ENCODE results near the gene HIVEP3.

HIVEP3 gene

DNA sequence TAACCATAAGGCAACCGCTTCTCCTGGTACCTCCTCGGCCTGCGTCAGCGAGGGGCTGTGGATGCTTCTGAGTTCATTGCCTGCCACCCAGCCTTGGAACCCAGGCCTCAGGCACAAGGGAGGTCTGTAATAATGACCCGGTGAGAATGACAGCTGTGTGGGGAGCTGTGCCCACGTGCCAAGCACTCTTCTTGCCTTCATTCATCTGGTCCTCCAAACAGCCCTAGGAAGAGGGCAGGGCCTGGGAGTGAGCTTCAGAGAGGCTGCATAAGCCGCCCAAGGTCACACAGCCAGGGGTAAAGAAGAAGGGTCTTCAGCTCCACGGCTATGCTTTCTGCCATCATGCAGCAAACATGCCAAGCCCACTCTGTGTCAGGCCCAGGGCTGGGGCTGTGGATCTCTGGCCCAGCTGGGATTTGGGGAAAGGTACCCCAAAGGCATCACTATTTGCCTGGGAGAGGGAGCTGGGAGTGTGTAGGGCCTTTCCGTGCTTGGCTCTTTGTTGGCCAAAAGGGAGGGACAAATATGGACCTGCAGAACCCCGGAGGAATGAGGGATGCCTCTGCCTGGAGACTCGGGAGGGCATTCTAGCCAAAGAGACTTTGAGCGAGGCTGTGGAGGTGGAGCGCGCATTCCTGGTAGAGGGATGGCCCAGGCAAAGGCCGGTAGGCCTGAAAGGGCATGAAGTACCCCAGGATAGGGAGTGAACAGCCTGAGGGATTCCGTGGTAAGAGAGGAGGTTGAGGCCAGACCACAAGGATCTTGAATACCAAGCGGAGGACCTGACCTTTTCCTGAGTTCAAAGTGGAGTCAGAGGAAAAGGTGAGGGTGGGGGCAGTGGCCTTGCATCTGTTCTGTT lies 424.1 kb downstream of the HIVEP3 start:
- no peak overlapping the region for H3K4me3 ChIP-seq (ENCODE audit: extremely low read depth, insufficient read depth, low read length, poor library complexity, severe bottlenecking)
- H3K27ac ChIP-seq (ENCODE audit: low read depth, low read length, severe bottlenecking): no peak overlapping the region
- 86 to 93% methylated on average over 15 to 16 of the region's 17 CpGs for WGBS, 2 experiments (ENCODE audit: insufficient coverage in 2 of 2)
- peaks cover 34% of the 10 kb centered on the region for H3K4me1 ChIP-seq (ENCODE audit: control insufficient read depth, insufficient read depth, low read length, poor library complexity, severe bottlenecking)
- no peaks in the 10 kb centered on the region for H3K9me3 ChIP-seq (ENCODE audit: control insufficient read depth, low read length)
- no peaks in the 10 kb centered on the region for H3K36me3 ChIP-seq (ENCODE audit: control insufficient read depth, insufficient read depth, low read length)

DNA sequence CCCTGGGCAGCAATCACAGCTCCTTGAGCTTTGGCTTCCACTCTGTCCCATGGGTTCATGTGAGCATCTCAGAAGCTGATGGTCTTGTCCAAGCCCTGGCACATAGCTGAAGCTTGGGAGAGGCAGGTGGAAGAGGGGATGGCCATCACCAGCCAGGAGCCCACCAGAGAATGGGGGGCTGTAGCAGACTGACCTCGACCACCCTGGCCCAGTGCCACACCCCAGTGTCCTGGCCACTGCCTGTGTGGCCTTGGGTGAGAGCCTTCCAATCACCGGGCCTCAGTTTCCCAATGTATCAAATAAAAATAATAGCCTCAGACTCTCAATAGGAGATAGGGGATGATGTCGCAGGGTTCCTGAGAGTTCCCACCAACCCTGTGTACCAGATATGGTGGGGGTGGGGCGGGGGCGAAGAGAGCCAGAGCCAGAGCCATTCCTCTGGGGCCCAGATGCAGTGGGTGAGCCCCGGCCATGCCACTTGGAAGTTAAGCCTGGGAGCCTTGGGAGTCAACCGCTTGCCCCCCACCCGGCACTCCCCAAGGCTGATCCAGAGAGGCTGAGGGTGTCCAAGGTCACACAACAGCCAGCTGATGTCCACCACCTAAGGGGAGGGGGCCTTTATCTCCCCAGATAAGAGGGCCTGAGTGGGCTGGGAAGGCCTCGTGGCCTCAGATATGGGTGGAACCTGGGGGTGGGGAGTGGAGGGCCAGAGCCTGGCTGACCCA lies 424.9 kb downstream of the HIVEP3 start:
- H3K36me3 ChIP-seq (ENCODE audit: control insufficient read depth, insufficient read depth, low read length): no peaks in the 10 kb centered on the region
- peaks cover 36% of the 10 kb centered on the region for H3K4me1 ChIP-seq (ENCODE audit: control insufficient read depth, insufficient read depth, low read length, poor library complexity, severe bottlenecking)
- no peak overlapping the region for H3K27ac ChIP-seq (ENCODE audit: low read depth, low read length, severe bottlenecking)
- no peak overlapping the region for H3K4me3 ChIP-seq (ENCODE audit: extremely low read depth, insufficient read depth, low read length, poor library complexity, severe bottlenecking)
- no peaks in the 10 kb centered on the region for H3K9me3 ChIP-seq (ENCODE audit: control insufficient read depth, low read length)
- 88 to 96% methylated on average over 7 to 9 of the region's 9 CpGs for whole genome bisulfite sequencing, 2 experiments (ENCODE audit: insufficient coverage in 2 of 2)

DNA sequence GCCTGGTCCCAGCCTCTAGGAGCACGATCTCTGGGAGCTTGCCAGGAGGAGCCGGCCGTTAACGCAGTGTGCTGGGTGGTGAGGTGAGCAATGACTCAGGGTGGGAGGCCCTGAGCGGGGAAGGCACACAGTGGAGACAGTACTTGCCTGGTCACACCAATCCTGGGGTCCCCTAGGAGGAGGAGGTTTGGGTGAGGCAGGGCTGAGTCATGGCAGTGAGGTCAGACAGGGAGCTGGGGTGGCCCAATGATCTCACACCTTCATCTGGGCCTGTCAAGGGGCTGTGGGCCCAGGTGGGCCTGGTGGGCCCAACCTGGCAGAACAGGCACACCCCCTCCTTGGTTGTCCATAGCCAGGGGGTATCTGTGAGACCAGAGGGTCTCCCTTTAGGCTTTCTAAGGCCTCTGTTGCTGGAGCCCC lies 425.6 kb downstream of the HIVEP3 start:
- Histone ChIP-seq H3K27ac (ENCODE audit: low read depth, low read length, severe bottlenecking) (no peak overlapping the region), H3K9me3 (ENCODE audit: control insufficient read depth, low read length) (no peaks in the 10 kb centered on the region), H3K4me1 (ENCODE audit: control insufficient read depth, insufficient read depth, low read length, poor library complexity, severe bottlenecking) (peaks cover 43% of the 10 kb centered on the region), H3K36me3 (ENCODE audit: control insufficient read depth, insufficient read depth, low read length) (no peaks in the 10 kb centered on the region), H3K4me3 (ENCODE audit: extremely low read depth, insufficient read depth, low read length, poor library complexity, severe bottlenecking) (no peak overlapping the region)
- 92 to 97% methylated on average over 4 to 5 of the region's 5 CpGs for WGBS, 2 experiments (ENCODE audit: insufficient coverage in 2 of 2)

DNA sequence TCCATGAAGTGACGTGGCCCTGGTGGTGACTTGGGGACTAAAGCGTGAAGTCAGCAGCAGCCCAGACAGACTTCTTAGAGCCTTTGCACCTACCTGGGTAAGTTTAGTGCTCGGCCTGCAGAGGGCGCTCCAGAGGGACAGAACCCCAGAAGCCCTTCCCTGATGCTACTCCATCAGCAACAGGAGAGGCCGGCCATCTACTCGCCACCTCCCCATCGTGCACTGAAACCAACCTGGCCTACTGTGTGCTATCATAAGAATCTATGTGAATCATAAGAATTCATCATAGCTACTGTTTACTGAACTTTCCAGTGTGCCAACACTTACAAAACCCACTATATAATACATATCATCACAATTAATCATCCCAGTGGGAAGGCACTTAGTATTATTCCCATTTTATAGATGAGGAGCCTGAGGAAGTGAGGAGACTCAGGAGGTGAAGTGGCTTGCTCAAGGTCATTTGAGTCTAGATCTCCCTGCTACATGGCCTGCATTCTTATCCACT lies 426.3 kb downstream of the HIVEP3 start:
- H3K9me3 ChIP-seq (ENCODE audit: control insufficient read depth, low read length): no peaks in the 10 kb centered on the region
- WGBS, 2 experiments (ENCODE audit: insufficient coverage in 2 of 2): 86 to 87% methylated on average over 4 to 6 of the region's 7 CpGs
- H3K27ac ChIP-seq (ENCODE audit: low read depth, low read length, severe bottlenecking): no peak overlapping the region
- H3K4me1 ChIP-seq (ENCODE audit: control insufficient read depth, insufficient read depth, low read length, poor library complexity, severe bottlenecking): peaks cover 50% of the 10 kb centered on the region
- H3K36me3 ChIP-seq (ENCODE audit: control insufficient read depth, insufficient read depth, low read length): no peaks in the 10 kb centered on the region
- no peak overlapping the region for H3K4me3 ChIP-seq (ENCODE audit: extremely low read depth, insufficient read depth, low read length, poor library complexity, severe bottlenecking)

DNA sequence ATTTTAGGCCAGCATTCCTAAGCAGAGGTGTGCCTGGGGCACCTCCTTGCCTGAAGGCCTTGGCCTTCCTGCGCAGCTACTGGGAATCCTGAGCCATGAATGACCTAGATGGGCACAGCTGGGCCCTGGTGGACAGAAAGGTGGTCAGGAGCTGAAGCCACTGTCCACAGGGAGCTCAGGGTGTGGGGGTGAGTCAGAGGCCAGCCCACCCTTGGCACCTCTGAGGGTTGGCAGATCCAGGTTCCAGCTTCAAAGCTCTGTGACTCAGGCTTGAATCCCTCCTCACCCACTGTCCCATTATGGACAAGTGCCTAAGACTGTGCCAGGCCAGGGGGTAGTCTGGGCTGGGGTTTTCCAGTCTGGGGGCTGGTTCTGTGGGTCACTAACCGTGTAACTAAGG lies 427.8 kb downstream of the HIVEP3 start:
- no peaks in the 10 kb centered on the region for H3K9me3 ChIP-seq (ENCODE audit: control insufficient read depth, low read length)
- H3K27ac ChIP-seq (ENCODE audit: low read depth, low read length, severe bottlenecking): no peak overlapping the region
- H3K4me1 ChIP-seq (ENCODE audit: control insufficient read depth, insufficient read depth, low read length, poor library complexity, severe bottlenecking): peaks cover 50% of the 10 kb centered on the region
- H3K36me3 ChIP-seq (ENCODE audit: control insufficient read depth, insufficient read depth, low read length): no peaks in the 10 kb centered on the region
- no peak overlapping the region for H3K4me3 ChIP-seq (ENCODE audit: extremely low read depth, insufficient read depth, low read length, poor library complexity, severe bottlenecking)
- 100% methylated on average over 1 to 2 of the region's 2 CpGs for WGBS, 2 experiments (ENCODE audit: insufficient coverage in 2 of 2)

- peaks cover 53% of the 10 kb centered on the region for H3K4me1 ChIP-seq (ENCODE audit: control insufficient read depth, insufficient read depth, low read length, poor library complexity, severe bottlenecking)
- H3K9me3 ChIP-seq (ENCODE audit: control insufficient read depth, low read length): no peaks in the 10 kb centered on the region
- H3K36me3 ChIP-seq (ENCODE audit: control insufficient read depth, insufficient read depth, low read length): no peaks in the 10 kb centered on the region
- 89 to 91% methylated on average over 5 of the region's 5 CpGs for WGBS, 2 experiments (ENCODE audit: insufficient coverage in 2 of 2)
- no peak overlapping the region for H3K27ac ChIP-seq (ENCODE audit: low read depth, low read length, severe bottlenecking)
- no peak overlapping the region for H3K4me3 ChIP-seq (ENCODE audit: extremely low read depth, insufficient read depth, low read length, poor library complexity, severe bottlenecking)
These were observed 429.2 kb downstream of the HIVEP3 start for GRCh38 chr1:41489561-41489960.

DNA sequence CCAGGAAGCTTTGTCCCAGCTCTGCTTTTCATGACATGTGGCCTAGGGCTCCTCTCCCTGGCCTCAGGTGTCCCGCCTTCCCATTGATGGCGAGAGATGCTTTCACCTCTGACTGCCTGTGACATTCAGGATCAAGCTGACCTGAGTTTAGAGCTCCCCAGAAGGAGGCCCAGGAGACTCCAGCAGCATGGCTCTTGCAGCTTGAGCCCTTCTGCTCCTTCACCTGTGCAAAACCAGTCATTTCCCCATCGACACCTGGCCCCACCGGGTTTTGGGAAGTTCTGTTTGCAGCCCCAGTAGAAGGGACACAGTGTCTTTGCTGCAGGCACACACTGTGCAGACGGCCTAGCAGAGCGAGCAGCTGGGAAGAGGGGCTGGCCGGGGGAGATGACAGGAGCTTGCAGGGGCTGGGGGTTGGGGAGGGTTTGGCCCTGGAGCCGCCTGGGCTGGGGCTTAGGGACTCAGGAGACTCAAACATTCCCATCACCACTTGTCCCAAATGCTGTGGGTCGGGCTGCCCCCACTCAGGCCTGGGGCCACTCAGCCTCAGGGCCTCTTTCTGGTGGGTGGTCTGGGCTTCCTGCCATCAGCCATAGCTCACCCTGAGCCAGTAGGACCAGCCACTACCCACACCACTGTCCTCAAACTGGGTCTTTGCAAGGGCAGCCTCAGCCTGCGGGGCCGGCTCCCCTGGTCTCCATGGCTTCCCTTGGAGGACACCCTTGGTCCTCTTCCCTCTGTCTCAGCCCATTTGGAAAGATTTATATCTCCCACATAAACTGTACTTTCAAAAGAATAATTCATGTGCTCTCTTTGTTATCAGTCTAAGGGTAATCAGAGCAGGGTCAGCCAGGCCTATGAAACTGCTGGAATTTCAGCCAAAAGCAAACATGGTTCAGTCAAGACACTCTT lies 430.4 kb downstream of the HIVEP3 start:
- Histone ChIP-seq H3K9me3 (ENCODE audit: control insufficient read depth, low read length) (no peaks in the 10 kb centered on the region), H3K36me3 (ENCODE audit: control insufficient read depth, insufficient read depth, low read length) (no peaks in the 10 kb centered on the region), H3K27ac (ENCODE audit: low read depth, low read length, severe bottlenecking) (no peak overlapping the region), H3K4me1 (ENCODE audit: control insufficient read depth, insufficient read depth, low read length, poor library complexity, severe bottlenecking) (peaks cover 62% of the 10 kb centered on the region), H3K4me3 (ENCODE audit: extremely low read depth, insufficient read depth, low read length, poor library complexity, severe bottlenecking) (no peak overlapping the region)
- 86 to 89% methylated on average over 8 to 10 of the region's 11 CpGs for WGBS, 2 experiments (ENCODE audit: insufficient coverage in 2 of 2)

DNA sequence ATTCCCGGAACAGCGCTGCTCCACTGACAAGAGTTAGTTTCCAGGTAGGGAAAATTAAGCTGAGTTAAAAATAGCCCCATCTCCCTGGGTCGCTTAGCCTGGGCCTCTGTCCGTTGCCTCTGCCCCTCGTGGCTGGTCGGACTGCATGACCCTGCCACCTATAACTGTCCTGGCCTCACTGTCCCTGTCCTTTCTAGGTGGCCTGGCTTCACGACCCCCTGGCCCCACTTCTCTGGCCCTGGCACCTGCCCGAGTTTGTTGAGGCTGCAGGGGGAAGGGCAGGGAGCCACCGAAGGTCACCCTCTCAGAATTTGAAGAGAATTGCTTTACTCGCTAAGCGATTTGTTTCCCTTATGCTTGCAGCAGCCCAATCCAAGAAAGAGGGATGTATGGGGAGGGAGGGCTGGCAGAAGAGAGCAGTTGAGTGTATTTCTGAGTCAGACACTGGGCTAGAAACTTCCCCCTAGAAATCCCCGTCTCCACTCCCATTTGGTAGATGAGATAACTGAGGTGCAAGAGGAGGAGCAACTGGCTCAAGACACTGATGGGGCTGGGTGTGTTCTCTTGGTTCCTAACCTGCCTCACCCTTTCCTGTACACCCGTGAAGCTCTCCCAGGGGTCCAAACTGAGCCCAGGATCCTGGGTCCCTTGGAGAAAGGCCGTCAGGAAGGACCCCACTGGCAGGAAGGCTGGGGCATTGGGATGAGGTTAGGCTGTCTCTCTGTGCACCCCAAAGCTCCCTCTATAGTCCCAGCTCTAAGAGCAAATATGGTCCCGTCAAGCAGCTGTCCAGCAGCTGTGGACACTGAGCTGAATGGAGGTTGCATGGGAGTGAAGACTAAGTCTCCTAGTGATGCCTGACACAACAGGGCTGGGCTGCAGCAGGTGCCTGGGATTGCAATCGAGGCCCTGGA lies 431.3 kb downstream of the HIVEP3 start:
- WGBS, 2 experiments (ENCODE audit: insufficient coverage in 2 of 2): 47 to 52% methylated on average over 12 to 14 of the region's 16 CpGs
- no peaks in the 10 kb centered on the region for H3K9me3 ChIP-seq (ENCODE audit: control insufficient read depth, low read length)
- H3K4me1 ChIP-seq (ENCODE audit: control insufficient read depth, insufficient read depth, low read length, poor library complexity, severe bottlenecking): peaks cover 65% of the 10 kb centered on the region
- H3K36me3 ChIP-seq (ENCODE audit: control insufficient read depth, insufficient read depth, low read length): no peaks in the 10 kb centered on the region
- peak overlapping the region; percentile 30 for H3K4me3 ChIP-seq (ENCODE audit: extremely low read depth, insufficient read depth, low read length, poor library complexity, severe bottlenecking)
- H3K27ac ChIP-seq (ENCODE audit: low read depth, low read length, severe bottlenecking): peak overlapping the region; percentile 96

- H3K9me3 ChIP-seq (ENCODE audit: control insufficient read depth, low read length): no peaks in the 10 kb centered on the region
- peaks cover 71% of the 10 kb centered on the region for H3K4me1 ChIP-seq (ENCODE audit: control insufficient read depth, insufficient read depth, low read length, poor library complexity, severe bottlenecking)
- 6 to 10% methylated on average over 14 to 17 of the region's 23 CpGs for WGBS, 2 experiments (ENCODE audit: insufficient coverage in 2 of 2)
- no peaks in the 10 kb centered on the region for H3K36me3 ChIP-seq (ENCODE audit: control insufficient read depth, insufficient read depth, low read length)
- peak overlapping the region; percentile 96 for H3K27ac ChIP-seq (ENCODE audit: low read depth, low read length, severe bottlenecking)
- H3K4me3 ChIP-seq (ENCODE audit: extremely low read depth, insufficient read depth, low read length, poor library complexity, severe bottlenecking): peak overlapping the region; percentile 30
These were observed 432.2 kb downstream of the HIVEP3 start for GRCh38 chr1:41486371-41487125.
